Heart left ventricle (tissue), 16 donors: ENCODE measurements around the gene ISLR2. TPM values are rescaled to one million over a fixed set of nuclear protein-coding genes. Genes with fewer than 3 reads are reported as not detected.

Experiments
- ATAC-seq, 4 donors: fragments of 200-7000 bp; cut with Tn5 transposase; one replicate each; pipeline ENCODE4 v1.9.1; 2020 to 2022; ENCODE audit warnings: moderate library complexity in 4 of 4, mild to moderate bottlenecking in 3 of 4, moderate number of reproducible peaks in 1 of 4
- DNase-seq, 5 donors: peaks; one replicate each; pipeline ENCODE4 v3.0.0-alpha.2; 2020
- H3K27ac ChIP-seq, 12 donors: fragments of 200-600 bp; sonication (generic) in 4 of 12; one replicate each; pipeline versions ENCODE4 v1.5.0 to v1.8.0; 2016 to 2022; ENCODE audit warnings: mild to moderate bottlenecking in 2 of 12
- H3K27me3 ChIP-seq, 9 donors: fragments of 200-600 bp; sonication (generic) in 2 of 9; one replicate each; pipeline versions ENCODE4 v1.5.1 to v1.8.0; 2016 to 2022; ENCODE audit warnings: mild to moderate bottlenecking in 3 of 9
- H3K36me3 ChIP-seq, 9 donors: fragments of 200-600 bp; sonication (generic) in 2 of 9; one replicate each; pipeline versions ENCODE4 v1.5.0 to v1.8.0; 2018 to 2022; ENCODE audit warnings: mild to moderate bottlenecking in 2 of 9
- H3K4me1 ChIP-seq, 12 donors: fragments of 200-600 bp; sonication (generic) in 4 of 12; one replicate each; pipeline versions ENCODE4 v1.5.0 to v1.8.0; 2016 to 2022; ENCODE audit warnings: mild to moderate bottlenecking in 3 of 12
- H3K4me3 ChIP-seq, 12 donors: fragments of 200-600 bp; sonication (generic) in 4 of 12; one replicate each; pipeline versions ENCODE4 v1.5.0 to v1.8.0; 2017 to 2022; ENCODE audit warnings: mild to moderate bottlenecking in 9 of 12, moderate library complexity in 4 of 12
- H3K9me3 ChIP-seq, 12 donors: fragments of 200-600 bp; sonication (generic) in 4 of 12; one replicate each; pipeline versions ENCODE4 v1.5.0 to v1.8.0; 2016 to 2022; ENCODE audit warnings: mild to moderate bottlenecking in 1 of 12
- CTCF ChIP-seq, 12 donors: fragments of 200-600 bp; sonication (generic) in 4 of 12; IDR thresholded peaks; one replicate each; pipeline versions ENCODE4 v1.5.0 to v1.8.0; 2018 to 2022; ENCODE audit warnings: antibody characterized with exemption in 12 of 12, mild to moderate bottlenecking in 5 of 12
- POLR2A ChIP-seq, 2 donors: fragments of 450-650 bp; IDR thresholded peaks; one replicate each; pipeline ENCODE4 v1.6.1; 2017; ENCODE audit warnings: antibody characterized with exemption in 2 of 2, mild to moderate bottlenecking in 2 of 2, moderate library complexity in 2 of 2
- WGBS, 4 donors: extraction: QIAGEN DNeasy Blood & Tissue Kit in 2 of 4; methylation state at CpG; one replicate each; pipeline versions ENCODE4 v1.1.5 to v1.1.7; 2013 to 2018; 5-methylcytosine and 5-hydroxymethylcytosine counted together
- intact Hi-C, 10 donors: fragments of 100-400 bp; cut with DNase I; formaldehyde crosslinking; loops; one replicate each; pipeline versions ENCODE4 v1.11.1 to v1.14.2; 2022
- polyA plus RNA-seq, 2 donors: library from polyadenylated mRNA; stranded (reverse); fragments of 200-250 nt; gene quantifications; one replicate each; pipeline ENCODE4 v1.2.3, GENCODE V29; 2013
- total RNA-seq, 9 donors: library from RNA; depleted of rRNA in 2 of 9; stranded (reverse); fragments of >200 nt in 2 of 9; fragmentation: NEBNext Ultra II Directional in 3 of 9; extraction: Animal tissue kit (Norgen Biotek cat#: 25700) in 3 of 9; gene quantifications; one replicate each; pipeline versions ENCODE4 v1.1.0 to v1.2.4, GENCODE V29; 2016 to 2023
- donor health status: ischemic (EF 13 %, LVEDD 7.1; RV severe dilation, severe dysfunction).
- donor health status: healthy with polysubstance abuse.
- donor health status: DM: no; HTN: yes; CAD: no.
- donor health status: DM: no; HTN: no; CAD: no.
- donor health status: ischemic (EF 25% LVEDD 6.9; RV normal size, moderate dysfunction).
- donor health status: ischemic (EF 25% LVEDD 5.7; RV mildly dilated, moderate dysfunction).
- donor health status: healthy.
- donor health status: DM: yes; HTN: yes; CAD: no.
- donor health status: ischemic (EF 35%, LVEDD 5.7; RV mildly dilated, moderate dysfunction).
- donor health status: nonischemic (EF 11% LVEDD 7.7; RV severe dilation, severe dysfunction).
- donor health status: DM: yes; HTN: yes; CAD: no.
- donor health status: PGD.
- donor health status: ischemic (EF 29% LVEDD 5.4; RV normal size, mild dysfunction).
- donor health status: nonischemic (EF 23%, LVEDD 6.1; RV moderate dilation, normal function).

The ISLR2 gene
- total and polyA plus RNA-seq, 11 donors = 1.6 to 9.0 (median 3.1) TPM

- Histone ChIP-seq H3K36me3 (peaks cover 0 to 15% (median 0%) of the 10 kb centered on the region in 9 donors), H3K4me3 (no peak overlapping the region), H3K4me1 (peaks cover 0 to 75% (median 36%) of the 10 kb centered on the region in 12 donors), H3K27me3 (peaks cover 15 to 96% (median 62%) of the 10 kb centered on the region in 9 donors), H3K9me3 (no peaks in the 10 kb centered on the region), H3K27ac (no peak overlapping the region)
- TF ChIP-seq POLR2A (IDR thresholded peaks at IDR 0.05) = no peak
- no peak for TF ChIP-seq CTCF (IDR thresholded peaks at IDR 0.05)
- WGBS, 4 donors = 35 to 66% (median 51%) methylated on average over 22 to 71 of the region's 71 CpGs
- intact Hi-C loops = loop anchor here in 3 of 10 donors (5.0 to 10.0 kb wide), 3 partner anchors 77 to 108 kb away; no protein-coding TSS in a partner anchor
- DNase-seq (no peak), ATAC-seq (no peak)
Observed at GRCh38 chr15:74133694-74134386, 3.5 kb downstream of the ISLR2 start.

- Histone ChIP-seq H3K36me3 (peaks cover 0 to 15% (median 0%) of the 10 kb centered on the region in 9 donors), H3K9me3 (no peaks in the 10 kb centered on the region), H3K4me3 (no peak overlapping the region), H3K27ac (peak overlapping the region in 2 of 12 donors; percentile 73 to 97), H3K27me3 (peaks cover 9 to 96% (median 56%) of the 10 kb centered on the region in 9 donors), H3K4me1 (peaks cover 0 to 68% (median 32%) of the 10 kb centered on the region in 12 donors)
- peak; percentile 34 to 68 (median 54) for DNase-seq
- ATAC-seq = peak in 2 of 4 donors; percentile 42 to 44
- 40 to 61% (median 44%) methylated on average over 42 to 53 of the region's 53 CpGs for WGBS, 4 donors
- intact Hi-C loops = loop anchor here in 5 of 10 donors (5.0 to 10.0 kb wide), 8 partner anchors 38 to 183 kb away; partner anchors contain the start of genes ISLR (in 2 of the 5) and CCDC33 (in 1 of the 5)
- TF ChIP-seq CTCF (IDR thresholded peaks at IDR 0.05) (peak; percentile 17 to 59 (median 40)), POLR2A (IDR thresholded peaks at IDR 0.05) (no peak)
Observed at GRCh38 chr15:74134387-74135027, 4.1 kb downstream of the ISLR2 start.

GRCh38 chr15:74135041-74135565 is 4.7 kb downstream of the ISLR2 start:
- no peak for DNase-seq
- H3K27me3 ChIP-seq = peaks cover 9 to 92% (median 51%) of the 10 kb centered on the region in 9 donors

More at GRCh38 chr15:74135041-74135565, 4.7 kb downstream of the ISLR2 start:
- TF ChIP-seq CTCF (IDR thresholded peaks at IDR 0.05) (no peak), POLR2A (IDR thresholded peaks at IDR 0.05) (no peak)
- ATAC-seq = no peak
- WGBS, 4 donors = 35 to 59% (median 52%) methylated on average over 27 of the region's 27 CpGs
- peak overlapping the region in 11 of 12 donors; percentile 68 to 97 (median 83) for H3K27ac ChIP-seq
- peak overlapping the region in 9 of 12 donors; percentile 3 to 63 (median 54) for H3K4me3 ChIP-seq
- H3K4me1 ChIP-seq = peaks cover 0 to 62% (median 26%) of the 10 kb centered on the region in 12 donors
- intact Hi-C loops = loop anchor here in 4 of 10 donors (5.0 to 10.0 kb wide), 6 partner anchors 37 to 182 kb away; partner anchors contain the start of genes ISLR (in 2 of the 4) and CCDC33 (in 1 of the 4)
- H3K9me3 ChIP-seq = no peaks in the 10 kb centered on the region
- H3K36me3 ChIP-seq = peaks cover 0 to 15% (median 0%) of the 10 kb centered on the region in 9 donors
